Nephron progenitor cell (in vitro differentiated cells): ENCODE data around the gene PLXNA4.

Experiments used
- DNase-seq: peaks from one replicate; pipeline ENCODE4 v3.0.0; 2021
- H3K27ac Mint-ChIP-seq: 2 replicates; pipeline ENCODE4 v1.8.0; 2021; ENCODE audit warnings: mild to moderate bottlenecking, moderate library complexity, mixed read lengths
- H3K27me3 Mint-ChIP-seq: 2 replicates; pipeline ENCODE4 v1.8.0; 2021; ENCODE audit warnings: mild to moderate bottlenecking, low read depth, mixed read lengths; ENCODE audit not compliant: poor library complexity
- H3K36me3 Mint-ChIP-seq: 2 replicates; pipeline ENCODE4 v1.8.0; 2021; ENCODE audit warnings: low read depth, mixed read lengths
- H3K4me1 Mint-ChIP-seq: 2 replicates; pipeline ENCODE4 v1.8.0; 2021; ENCODE audit warnings: mixed read lengths
- H3K4me3 Mint-ChIP-seq: 2 replicates; pipeline ENCODE4 v1.8.0; 2021; ENCODE audit warnings: mild to moderate bottlenecking, moderate library complexity, mixed read lengths
- H3K9me3 Mint-ChIP-seq: 2 replicates; pipeline ENCODE4 v1.8.0; 2021; ENCODE audit warnings: mild to moderate bottlenecking, moderate library complexity, mixed read lengths
- CTCF ChIP-seq: fragments of 200-600 bp; sonication (generic); IDR thresholded peaks from 2 replicates; pipeline ENCODE4 v1.5.0; 2021; ENCODE audit warnings: antibody characterized with exemption

Gene PLXNA4

GRCh38 chr7:132125872-132126595 is 450.2 kb downstream of the PLXNA4 start:
- H3K4me1 Mint-ChIP-seq: no peaks in the 10 kb centered on the region
- H3K9me3 Mint-ChIP-seq: peaks cover 6% of the 10 kb centered on the region
- TF ChIP-seq CTCF: no peak
- H3K4me3 Mint-ChIP-seq: no peak overlapping the region
- H3K36me3 Mint-ChIP-seq: peaks cover 5% of the 10 kb centered on the region
- no peak overlapping the region for H3K27ac Mint-ChIP-seq
- peaks cover 58% of the 10 kb centered on the region for H3K27me3 Mint-ChIP-seq
- no peak for DNase-seq

GRCh38 chr7:132125096-132125495 is 451.2 kb downstream of the PLXNA4 start:
- Mint-ChIP-seq H3K9me3 (peaks cover 6% of the 10 kb centered on the region), H3K27ac (no peak overlapping the region), H3K4me3 (no peak overlapping the region), H3K27me3 (peaks cover 53% of the 10 kb centered on the region), H3K36me3 (peaks cover 5% of the 10 kb centered on the region), H3K4me1 (peaks cover 6% of the 10 kb centered on the region)
- no peak for TF ChIP-seq CTCF
- no peak for DNase-seq

- Mint-ChIP-seq H3K36me3 (peaks cover 5% of the 10 kb centered on the region), H3K4me3 (no peak overlapping the region), H3K4me1 (peaks cover 8% of the 10 kb centered on the region), H3K27me3 (peaks cover 52% of the 10 kb centered on the region), H3K9me3 (peaks cover 6% of the 10 kb centered on the region), H3K27ac (no peak overlapping the region)
- TF ChIP-seq CTCF: no peak
- DNase-seq: no peak
Measured at GRCh38 chr7:132124575-132124974, 451.7 kb downstream of the PLXNA4 start.

- Mint-ChIP-seq H3K9me3 (peaks cover 6% of the 10 kb centered on the region), H3K4me3 (no peak overlapping the region), H3K27ac (no peak overlapping the region), H3K27me3 (peaks cover 51% of the 10 kb centered on the region), H3K4me1 (peaks cover 8% of the 10 kb centered on the region), H3K36me3 (peaks cover 5% of the 10 kb centered on the region)
- DNase-seq: no peak
- TF ChIP-seq CTCF: no peak
Measured at GRCh38 chr7:132123773-132124172, 452.5 kb downstream of the PLXNA4 start.

GRCh38 chr7:132122901-132123300 is 453.4 kb downstream of the PLXNA4 start:
- Mint-ChIP-seq H3K4me3 (no peak overlapping the region), H3K36me3 (no peaks in the 10 kb centered on the region), H3K27me3 (peaks cover 53% of the 10 kb centered on the region), H3K4me1 (peaks cover 8% of the 10 kb centered on the region), H3K9me3 (peaks cover 1% of the 10 kb centered on the region), H3K27ac (no peak overlapping the region)
- TF ChIP-seq CTCF: no peak
- DNase-seq: no peak

- no peak for TF ChIP-seq CTCF
- no peaks in the 10 kb centered on the region for H3K36me3 Mint-ChIP-seq
Measured at GRCh38 chr7:132121987-132122386, 454.3 kb downstream of the PLXNA4 start.

More at GRCh38 chr7:132121987-132122386, 454.3 kb downstream of the PLXNA4 start:
- no peak overlapping the region for H3K4me3 Mint-ChIP-seq
- H3K27me3 Mint-ChIP-seq: peaks cover 60% of the 10 kb centered on the region
- DNase-seq: no peak
- no peaks in the 10 kb centered on the region for H3K9me3 Mint-ChIP-seq
- H3K27ac Mint-ChIP-seq: no peak overlapping the region
- H3K4me1 Mint-ChIP-seq: peaks cover 8% of the 10 kb centered on the region
